Liver (tissue), 2 donors: ENCODE data around the gene R3HCC1L.

Experiments
- RAD21 ChIP-seq, 2 donors: IDR thresholded peaks; 2 replicates each; pipeline ENCODE4 v1.6.1; 2016; ENCODE audit warnings: antibody characterized with exemption in 2 of 2, mild to moderate bottlenecking in 2 of 2
- TF ChIP-seq, protein P1 (sequence below): IDR thresholded peaks from 2 replicates; pipeline ENCODE4 v1.6.1; 2016; ENCODE audit warnings: antibody characterized with exemption, mild to moderate bottlenecking
- donor health status: healthy.

GRCh38 chr10:98238391-98238790 is 103.9 kb downstream of the R3HCC1L start:
- no peak for TF ChIP-seq RAD21 (IDR thresholded peaks at IDR 0.05)
- TF ChIP-seq, protein P1, sequence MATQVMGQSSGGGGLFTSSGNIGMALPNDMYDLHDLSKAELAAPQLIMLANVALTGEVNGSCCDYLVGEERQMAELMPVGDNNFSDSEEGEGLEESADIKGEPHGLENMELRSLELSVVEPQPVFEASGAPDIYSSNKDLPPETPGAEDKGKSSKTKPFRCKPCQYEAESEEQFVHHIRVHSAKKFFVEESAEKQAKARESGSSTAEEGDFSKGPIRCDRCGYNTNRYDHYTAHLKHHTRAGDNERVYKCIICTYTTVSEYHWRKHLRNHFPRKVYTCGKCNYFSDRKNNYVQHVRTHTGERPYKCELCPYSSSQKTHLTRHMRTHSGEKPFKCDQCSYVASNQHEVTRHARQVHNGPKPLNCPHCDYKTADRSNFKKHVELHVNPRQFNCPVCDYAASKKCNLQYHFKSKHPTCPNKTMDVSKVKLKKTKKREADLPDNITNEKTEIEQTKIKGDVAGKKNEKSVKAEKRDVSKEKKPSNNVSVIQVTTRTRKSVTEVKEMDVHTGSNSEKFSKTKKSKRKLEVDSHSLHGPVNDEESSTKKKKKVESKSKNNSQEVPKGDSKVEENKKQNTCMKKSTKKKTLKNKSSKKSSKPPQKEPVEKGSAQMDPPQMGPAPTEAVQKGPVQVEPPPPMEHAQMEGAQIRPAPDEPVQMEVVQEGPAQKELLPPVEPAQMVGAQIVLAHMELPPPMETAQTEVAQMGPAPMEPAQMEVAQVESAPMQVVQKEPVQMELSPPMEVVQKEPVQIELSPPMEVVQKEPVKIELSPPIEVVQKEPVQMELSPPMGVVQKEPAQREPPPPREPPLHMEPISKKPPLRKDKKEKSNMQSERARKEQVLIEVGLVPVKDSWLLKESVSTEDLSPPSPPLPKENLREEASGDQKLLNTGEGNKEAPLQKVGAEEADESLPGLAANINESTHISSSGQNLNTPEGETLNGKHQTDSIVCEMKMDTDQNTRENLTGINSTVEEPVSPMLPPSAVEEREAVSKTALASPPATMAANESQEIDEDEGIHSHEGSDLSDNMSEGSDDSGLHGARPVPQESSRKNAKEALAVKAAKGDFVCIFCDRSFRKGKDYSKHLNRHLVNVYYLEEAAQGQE, result no peak
